ELR (cell line): ENCODE data around the gene CSTF3.
"Not testable (repeated sequence)": the region's sequence is repeated elsewhere in the genome, so short reads cannot be mapped to it uniquely, and the experiment has no call there.

Experiments used
- DNase-seq: peaks from one replicate; pipeline ENCODE4 v3.0.0-alpha.2; 2015; ENCODE audit warnings: low read depth

The CSTF3 gene

DNA sequence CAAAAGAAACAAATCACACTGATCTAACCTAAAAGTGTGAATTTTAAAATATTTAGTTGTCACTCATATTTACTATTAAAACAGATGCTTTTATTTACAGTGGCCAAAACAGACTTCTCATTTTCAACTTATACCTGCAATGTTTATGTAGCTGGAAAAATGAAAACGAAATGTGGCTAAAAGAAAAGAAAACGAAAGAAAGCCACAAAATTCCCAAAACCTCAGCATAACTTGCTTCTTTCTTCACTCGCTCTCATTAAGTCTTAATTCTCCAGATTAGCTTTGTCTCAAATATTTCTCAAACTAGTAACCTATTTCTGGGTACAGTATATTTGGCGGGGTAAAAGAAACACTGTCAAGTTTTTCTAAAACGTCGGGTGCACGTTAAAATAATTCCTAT, 693 bp downstream of the CSTF3 start:
- no peak for DNase-seq

DNA sequence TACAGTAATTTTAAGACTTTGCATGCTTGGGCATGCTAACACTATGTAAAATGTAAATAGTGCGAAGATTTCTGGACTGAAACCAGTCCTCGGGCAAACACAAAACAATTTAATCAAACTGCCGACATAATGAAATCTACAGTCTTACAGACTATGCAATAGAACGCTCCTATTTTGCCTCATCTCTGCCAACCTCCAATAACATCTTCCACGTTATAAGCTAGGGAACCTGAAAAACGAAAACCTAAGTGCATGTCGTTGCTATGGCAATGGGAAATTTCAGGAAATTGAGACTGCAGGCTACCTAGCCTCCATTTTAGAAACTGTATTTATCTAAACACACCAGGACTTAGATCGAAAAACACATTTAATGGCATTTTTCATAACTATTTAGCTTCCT, 1.1 kb downstream of the CSTF3 start:
- DNase-seq = peak; percentile 65

DNA sequence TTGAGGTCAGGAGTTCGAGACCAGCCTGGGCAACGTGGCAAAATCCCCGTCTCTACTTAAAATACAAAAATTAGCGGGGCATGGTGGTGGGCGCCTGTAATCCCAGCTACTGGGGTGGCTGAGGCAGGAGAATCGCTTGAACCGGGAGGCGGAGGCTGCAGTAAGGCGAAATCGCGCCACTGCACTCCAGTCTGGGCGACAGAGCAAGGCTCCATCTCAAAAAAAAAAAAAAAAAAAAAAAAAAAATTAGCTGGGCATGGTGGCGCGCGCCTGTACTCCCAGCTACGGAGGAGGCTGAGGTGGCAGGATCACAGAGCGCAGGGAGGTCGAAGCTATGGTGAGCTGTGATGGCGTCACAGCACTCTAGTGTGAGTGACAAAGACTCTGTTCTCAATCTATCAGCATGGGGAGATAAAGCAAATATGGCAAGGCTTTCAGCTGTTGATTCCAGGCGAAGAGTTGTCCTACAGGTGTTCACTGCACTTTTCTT, 1.9 kb downstream of the CSTF3 start:
- not testable (repeated sequence) for DNase-seq

DNA sequence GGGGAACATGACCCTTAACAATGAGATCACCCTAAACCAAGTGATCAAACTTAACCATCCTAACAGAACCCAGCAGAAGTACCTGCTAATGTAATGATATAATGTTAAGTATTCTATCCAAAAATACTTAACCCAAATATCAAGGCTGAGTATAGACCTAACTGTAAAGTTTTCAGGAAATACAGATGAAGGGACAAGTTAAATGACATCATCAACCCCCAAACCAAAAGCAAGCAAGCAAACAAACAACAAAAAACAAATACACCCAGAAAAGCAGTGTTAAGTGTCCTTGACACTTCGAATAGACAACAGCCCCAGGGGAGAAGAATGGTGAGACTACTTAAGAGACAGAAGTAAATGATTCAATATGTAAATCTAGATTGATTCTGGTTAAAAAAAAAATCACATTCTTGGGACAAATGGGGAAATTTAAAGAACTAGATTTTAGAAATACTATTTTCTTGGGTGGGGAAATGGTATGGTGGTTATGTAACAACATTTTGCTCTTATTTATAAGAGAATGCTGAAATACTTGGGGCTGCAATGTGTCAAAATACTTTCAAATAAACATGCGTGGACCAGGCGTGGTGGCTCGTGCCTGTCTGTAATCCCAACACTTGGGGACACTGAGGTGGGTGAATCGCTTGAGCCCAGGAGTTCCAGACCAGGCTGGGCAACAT, 2.5 kb downstream of the CSTF3 start:
- DNase-seq = no peak

DNA sequence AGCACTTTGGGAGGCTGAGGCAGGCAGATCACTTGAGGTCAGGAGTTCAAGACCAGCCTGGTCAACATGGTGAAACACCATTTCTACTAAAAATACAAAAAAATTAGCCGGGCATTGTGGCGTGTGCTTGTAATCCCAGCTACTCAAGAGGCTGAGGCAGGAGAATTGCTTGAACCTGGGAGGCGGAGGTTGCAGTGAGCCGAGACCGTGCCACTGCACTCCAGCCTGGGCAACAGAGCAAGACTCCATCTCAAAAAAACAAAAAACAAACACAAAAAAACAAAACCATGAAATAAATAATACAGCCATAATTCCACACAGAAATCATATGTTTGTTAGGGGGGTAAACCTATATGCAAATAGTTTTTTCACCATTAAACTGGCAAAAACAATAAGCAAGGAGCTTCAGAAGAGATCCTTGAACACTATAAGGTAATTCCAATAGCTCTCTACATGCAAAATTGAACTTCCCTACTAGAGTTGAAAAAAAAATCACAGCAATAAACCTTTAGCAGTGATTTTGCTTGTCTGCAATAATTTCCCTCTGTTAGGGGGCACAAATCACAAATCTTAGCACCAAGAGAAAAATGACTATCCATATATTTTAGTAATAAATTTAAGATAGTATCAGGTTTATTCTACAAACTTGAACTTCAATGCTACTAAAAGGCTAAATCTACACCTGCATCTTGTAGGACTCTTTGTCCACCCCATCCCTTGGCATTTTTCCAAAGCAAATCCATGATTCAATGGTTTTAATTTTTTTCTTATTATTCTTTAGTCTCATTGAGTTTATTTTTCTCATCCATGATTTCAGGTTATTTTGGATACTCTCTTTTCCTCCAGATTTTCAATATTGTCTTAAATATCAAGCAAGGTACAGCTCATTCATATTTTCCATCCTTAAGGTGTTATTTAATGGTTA, 3.9 kb downstream of the CSTF3 start:
- DNase-seq = peak; percentile 24

DNA sequence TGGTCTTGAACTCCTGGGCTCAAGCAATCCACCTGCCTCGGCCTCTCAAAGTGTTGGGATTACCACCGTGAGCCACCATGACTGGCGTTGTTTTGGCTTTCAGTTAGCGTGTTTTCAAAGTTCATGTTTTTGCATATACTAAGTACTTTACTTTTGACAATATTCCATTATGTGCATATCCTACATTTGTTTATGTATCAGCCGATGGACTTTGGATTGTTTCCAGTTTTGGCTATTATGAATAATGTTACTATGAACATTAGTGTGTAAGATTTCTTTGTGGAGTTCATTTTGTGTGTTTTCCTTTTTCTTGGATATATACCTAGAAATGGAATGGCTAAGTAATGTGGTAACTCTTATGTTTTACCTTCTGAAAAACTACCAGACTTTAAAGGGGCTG, 9.9 kb downstream of the CSTF3 start:
- no peak for DNase-seq

DNA sequence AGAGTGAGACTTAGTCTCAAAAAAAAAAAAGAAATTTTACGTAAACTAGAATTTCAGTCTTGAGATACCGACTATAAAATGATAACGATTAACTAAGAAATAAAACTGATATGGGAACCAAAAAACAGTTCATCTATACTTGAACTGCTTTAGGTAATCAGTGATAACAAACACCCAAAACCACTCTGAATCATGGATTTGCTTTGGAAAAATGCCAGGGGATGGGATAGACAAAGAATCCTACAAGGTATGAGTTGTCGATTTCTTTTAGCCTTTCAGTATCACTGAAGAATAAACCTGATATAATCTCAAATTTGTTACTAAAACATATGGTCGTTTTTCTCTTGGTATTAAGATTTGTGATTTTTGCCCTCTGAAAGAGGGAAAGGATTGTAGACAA, 13.7 kb downstream of the CSTF3 start:
- peak; percentile 61 for DNase-seq

DNA sequence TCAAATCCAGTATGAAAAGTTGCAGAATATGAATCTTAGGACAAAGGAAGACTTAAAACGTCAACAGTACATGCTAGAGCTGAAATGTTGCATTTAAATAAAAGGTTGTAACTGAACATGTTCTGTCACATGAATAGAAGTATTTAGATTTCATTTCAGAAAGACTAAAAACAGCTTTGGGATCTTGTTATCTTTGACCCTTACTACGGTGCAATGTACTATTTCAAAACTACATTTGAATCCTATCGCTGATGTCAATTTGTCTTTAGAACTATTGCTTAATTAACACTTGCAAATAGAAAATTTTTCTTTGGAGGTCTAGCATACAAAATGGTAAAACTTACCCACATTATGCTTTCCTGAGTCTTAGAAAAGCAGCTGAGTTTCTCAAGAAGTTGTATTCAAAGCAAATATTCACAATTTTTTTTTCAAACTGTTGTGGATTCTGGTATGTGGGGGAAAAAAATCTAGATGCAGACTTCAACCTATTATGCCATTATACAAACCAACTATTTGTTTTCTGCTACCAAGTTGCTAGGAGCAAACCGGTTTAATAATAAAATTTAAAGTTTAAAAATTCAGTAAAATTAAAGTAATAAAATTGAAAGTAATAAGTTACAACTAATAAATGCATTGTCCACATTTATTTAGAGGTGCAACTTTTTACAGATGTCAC, 25.4 kb downstream of the CSTF3 start:
- DNase-seq = no peak

DNA sequence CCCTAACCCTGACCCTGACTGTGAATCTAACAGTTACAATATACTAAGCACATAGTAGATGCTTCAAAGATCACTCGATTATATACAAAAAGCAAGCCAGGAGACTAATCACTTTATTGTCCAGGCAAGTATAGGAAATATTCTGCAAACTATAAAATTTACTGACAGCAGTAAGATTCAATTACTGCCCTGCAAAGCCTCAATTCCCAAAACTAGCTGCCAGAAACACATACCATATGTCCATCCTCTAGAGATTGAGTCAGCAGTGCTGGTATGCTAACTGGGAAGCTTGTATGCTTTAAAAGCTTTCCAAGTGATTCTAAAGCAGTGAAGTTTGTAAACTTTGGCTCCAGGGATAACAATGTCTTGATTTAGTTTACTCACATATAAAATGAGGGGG, 26.1 kb downstream of the CSTF3 start:
- peak; percentile 28 for DNase-seq

DNA sequence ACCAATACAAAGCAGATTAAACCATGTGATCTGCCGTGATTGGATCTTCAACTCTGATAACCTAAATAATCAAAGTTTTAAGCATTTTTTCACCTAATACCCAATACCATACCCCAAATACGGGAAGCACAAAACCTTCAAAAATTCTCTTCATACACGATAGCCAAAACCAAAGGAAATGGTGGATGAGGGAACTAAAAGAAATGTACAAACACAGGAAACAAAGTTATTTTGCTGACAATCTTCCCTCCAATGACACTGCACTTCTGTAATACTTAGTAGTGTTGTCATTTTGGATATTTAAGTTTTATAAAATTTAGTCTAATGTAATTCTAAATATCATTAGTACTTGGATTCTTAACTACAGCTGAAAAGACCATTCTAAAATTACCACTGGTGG, 27.0 kb downstream of the CSTF3 start:
- DNase-seq = no peak

DNA sequence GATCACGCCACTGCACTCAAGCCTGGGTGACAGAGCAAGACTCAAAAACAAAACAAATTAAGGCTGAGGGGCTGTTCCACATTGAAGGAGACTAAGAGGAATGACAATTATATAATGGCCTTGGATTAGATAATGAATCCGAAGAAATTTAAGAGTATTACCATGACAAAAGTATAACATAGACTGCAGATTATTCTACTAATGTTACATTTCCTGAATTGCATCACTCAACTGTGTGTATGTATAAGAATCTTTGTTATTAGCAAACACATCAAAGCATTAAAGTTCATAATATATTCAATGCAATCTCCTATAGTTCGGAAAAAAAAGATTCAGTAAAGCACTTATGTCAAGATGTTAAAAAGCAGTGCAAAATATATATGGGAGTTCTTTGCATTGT, 27.5 kb downstream of the CSTF3 start:
- no peak for DNase-seq

DNA sequence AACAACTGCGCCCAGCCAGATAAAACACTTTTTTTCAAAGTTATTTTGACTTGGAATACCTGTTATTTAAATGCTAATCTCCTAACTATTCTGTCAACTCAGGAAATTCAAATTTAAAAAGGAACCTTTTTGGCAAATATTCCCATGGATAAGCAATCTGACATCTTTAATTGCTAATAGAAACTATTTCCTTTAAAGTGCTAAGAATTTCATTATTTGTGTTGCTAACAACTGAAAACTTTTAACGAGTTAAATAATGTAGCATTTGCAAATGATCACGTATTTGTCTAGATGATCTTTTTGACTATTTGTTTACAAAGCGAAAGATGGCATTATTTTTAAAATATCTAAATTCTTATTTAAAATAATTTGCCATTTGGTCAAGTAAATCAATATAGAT, 28.8 kb downstream of the CSTF3 start:
- no peak for DNase-seq

DNA sequence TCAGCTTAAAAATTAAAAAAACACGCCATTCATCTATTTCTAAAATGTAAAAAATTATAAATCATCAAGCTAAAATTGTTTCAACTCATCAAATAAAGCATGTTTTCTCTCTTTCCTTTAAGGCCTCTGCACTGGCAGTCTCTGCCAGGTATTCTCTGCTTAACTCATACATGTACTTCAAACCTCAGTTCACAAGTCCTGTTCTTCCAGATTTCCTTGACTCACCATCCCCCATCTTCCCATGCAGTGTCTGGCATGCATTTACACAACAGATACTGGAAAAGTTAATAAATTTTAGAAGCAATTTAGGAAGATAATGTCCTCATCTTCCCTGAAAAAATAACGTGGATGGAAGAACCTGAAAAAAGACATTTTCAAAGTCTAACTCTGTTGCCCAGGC, 32.5 kb downstream of the CSTF3 start:
- no peak for DNase-seq

DNA sequence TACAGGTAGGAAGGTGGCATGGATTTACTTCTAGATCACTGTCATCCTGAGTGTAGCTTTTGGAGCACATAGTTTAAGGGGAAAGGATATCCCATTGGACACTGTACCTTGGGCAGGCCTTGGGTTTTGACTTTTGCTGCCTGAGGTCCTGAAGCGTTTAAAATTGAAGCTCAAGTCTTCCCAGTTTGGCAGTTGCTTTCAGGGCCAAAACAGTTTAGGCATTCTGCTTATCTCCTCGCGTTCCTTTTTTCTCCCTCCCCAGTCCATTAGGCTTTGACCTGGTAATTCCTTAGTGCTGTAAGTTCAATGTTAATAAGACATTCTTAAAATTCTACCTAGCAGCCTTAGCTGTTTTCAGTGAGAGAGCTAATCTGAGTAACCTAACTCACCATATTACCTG, 35.7 kb downstream of the CSTF3 start:
- no peak for DNase-seq

DNA sequence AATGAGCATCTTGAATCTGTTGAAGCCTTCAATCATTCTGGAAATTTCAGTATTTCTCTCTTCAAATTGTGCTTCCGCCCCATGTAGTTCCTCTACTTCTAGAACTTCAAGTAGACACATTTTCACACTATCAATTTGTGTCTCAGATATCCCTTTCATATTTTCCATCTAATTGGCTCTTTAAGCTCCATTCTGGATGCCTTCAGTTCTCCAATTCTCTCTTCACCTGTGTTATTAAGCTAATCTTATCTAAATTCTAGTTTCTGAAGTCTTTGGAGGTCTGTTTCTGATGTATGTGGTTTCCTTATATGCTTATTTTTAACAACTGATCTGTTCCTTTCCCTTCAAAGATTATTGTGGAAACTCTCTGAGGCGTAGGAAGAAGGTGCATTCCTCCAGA, 36.3 kb downstream of the CSTF3 start:
- DNase-seq = no peak

DNA sequence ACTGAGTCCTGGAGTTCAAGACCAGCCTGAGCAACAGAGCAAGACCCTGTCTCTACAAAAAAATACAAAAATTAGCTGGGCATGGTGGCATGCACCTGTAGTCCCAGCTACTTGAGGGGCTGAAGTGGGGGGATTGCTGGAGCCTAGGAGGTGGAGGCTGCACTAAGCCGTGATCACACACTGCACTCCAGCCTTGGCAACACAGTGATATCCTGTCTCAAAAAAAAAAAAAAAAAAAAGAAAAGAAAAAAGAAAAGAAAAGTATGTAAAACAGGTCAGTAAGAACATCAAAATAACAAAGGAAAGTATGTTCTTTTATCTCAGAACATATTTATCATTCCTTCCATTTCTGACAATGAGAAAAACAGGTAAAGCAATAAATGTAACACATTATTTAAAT, 38.6 kb downstream of the CSTF3 start:
- DNase-seq = not testable (repeated sequence)

DNA sequence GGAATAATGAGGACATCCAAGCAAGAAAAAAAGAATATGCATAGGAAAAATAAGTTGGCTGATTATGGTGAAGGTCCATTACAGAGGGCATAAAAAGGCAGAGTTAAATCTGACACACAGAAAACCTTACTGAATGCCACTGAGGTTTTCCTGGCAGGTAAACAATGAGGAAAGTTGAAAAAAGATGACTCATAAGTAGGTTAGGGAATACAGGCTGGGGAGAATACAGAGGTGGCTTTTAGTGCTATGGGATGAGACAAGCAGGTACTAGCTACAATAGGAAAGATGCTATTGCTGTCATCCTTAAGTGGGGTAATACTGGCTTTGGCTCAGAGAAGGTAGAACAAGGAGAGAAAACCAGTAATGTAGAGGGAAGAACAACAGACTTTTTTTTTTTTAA, 44.7 kb downstream of the CSTF3 start:
- DNase-seq = peak; percentile 31

DNA sequence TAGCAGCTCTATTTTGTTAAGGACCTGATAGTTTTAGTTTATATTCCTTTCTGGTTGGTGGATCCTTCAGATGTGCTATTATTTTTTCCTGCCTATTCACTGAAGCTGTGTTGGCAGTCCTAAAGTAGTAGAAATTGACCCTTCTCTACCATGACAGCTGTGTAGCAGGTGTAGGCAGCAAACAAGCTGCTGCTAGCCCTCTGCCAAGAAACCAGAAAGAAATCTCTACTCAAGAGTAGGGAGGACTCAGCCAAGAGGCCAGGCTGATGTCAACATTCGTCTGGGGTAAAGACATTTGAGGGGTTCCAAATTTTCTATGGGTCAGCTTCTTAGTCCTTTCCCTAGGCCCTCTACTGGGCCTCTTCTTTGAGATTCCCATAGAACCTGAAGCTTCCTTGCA, 51.2 kb downstream of the CSTF3 start:
- DNase-seq = no peak

DNA sequence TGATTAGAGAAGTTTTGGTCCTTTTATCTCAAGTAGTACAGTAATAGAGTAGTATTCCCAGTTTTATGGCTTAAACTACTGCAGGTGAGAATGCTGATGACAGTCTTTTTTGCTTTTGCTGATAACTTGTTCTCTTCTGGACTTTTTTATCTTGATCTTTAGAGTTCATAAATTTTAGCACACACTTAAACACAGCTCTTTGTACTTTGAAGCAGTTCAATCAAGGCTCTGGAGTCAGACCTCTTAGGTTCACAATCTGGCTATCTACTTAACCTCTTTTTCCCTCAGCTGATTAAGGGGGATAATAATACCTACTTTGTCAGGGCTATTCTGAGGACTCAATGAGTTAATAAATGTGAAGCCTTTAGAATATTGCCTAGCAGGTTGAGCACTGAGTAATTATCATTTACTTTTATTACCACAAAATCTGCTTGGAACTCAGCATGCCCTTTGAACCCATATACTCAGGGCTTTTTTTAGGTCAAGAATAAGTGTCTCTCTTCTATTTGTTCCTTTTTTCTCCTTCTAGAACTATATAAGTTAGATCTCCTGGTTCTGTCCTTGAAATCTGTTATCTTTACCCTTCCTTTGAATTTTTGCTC, 51.9 kb downstream of the CSTF3 start:
- DNase-seq = no peak

DNA sequence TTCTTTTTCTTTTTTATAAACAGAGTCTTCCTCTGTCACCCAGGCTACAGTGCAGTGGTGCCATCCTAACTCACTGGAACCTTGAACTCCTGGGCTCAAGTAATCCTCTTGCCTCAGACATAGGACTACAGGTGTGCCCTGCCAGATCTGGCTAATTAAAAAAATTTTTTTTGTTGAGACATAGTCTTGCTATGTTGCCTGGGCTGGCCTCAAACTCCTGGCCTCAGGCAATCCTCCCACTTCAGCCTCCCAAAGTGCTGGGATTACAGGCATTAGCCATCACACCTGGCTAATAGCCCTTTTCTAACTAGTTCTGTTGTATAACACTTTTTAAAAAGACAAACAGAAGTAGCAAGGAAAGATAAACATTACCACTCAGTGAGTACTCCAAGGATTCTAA, 57.4 kb downstream of the CSTF3 start:
- DNase-seq = no peak

DNA sequence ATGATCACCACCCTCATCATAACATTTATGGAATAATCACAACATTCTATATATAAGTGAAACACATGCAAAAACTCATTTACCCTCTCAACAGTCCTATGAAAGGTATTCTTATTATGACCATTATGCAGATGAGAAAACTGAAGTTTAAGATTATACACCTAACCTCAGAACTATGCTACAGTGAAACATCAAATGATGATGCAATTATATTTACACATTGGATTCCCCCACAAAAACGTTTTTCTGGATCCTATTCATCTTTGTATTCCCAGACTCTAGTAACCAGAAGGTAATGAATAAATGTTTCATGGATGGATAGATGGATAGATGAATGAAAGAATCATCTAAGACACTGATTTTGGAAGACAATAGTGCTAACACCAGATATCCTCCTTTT, 67.1 kb downstream of the CSTF3 start:
- DNase-seq = no peak

DNA sequence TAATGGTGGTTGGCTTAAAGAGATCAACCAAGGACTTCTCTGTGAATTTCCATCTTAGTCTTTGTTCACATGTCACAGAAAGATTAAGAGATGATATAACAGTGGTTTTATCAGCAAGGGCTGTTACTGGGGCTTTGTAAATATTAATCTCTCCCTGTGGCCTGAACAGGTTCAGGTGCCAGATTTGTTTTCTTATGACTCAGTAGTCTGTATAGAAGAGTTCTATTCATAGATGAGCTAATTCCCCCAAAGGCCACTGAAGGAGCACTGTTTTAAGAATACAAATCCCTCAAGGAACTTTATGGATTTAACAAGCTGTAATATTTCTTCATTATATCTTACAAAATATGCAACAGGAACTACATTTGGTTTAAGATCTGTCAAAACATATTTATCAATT, 71.5 kb downstream of the CSTF3 start:
- DNase-seq = peak; percentile 7
